Hematopoietic multipotent progenitor cell treated with erythropoietin and hydrocortisone succinate and interleukin-3 and kit ligand, for 8 days (in vitro differentiated cells): ENCODE measurements around the gene ASCC3.

ENCODE experiments used
- DNase-seq: peaks from one replicate; pipeline ENCODE4 v3.0.0-alpha.2; 2015

The ASCC3 gene

DNA sequence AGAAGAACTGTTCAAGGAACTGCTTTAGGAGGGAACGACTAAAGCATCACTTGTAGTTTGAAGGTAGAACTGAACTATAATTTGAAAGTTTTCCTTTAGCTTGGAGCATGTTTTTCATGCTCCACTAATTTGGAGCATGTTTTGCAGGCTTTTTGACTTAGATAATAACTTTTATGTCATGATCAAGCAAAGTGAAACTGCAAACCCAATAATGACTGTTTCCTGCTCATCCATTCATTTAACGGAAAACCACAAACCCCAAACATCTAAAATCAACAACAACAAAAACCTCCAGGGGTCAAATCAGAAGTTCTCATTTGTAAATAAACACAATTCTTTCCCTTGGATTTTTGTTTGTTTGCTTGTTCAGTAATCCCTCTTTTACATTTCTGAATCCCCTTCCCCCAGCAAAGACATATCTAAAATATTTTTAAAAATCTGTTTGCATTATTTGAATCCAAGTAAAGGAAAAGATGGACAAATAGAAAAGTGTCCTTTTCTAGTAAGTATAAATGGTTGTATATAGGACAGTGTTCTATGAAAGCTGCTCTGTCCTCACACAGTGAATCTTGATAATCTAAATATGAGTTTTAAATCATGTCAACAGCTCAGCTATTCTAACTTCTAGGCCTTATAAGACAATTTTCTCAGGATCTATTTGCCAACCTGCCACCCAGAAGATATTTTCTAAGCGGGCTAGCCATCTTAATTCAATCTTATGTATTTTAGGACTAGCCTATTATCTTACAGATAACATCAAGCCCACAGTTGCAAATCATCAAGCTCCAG is 419.0 kb downstream of the ASCC3 start:
- no peak for DNase-seq

DNA sequence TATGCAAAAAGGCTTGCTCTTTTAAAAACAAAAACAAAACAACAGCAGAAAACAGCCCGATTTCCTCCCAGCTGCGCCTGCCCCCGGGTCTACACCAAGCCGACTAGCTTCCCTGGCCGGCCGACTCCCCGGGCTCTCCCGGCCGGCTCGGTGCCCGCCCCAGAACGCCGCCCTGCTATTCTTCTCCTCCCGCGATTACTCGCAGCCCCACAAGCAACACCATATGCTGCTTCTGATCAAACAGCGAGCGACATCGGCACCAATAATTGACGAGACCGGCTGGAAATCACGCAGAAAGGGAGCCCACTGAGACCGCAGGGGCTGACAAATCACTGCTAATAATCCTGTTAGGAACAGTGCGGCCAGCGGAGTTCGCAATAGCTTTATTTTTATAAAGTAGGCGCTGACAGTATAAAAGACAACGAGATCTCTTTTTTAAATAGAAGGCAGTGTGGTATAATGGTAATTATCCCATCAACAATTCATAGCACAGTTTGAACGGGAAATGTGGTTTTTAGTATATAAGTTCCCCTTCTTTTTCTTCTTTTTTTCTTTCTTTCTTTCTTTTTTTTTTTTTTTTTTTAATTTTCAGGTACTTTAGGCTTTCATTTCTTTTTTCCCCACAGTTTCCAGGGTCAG is 419.7 kb downstream of the ASCC3 start:
- no peak for DNase-seq

DNA sequence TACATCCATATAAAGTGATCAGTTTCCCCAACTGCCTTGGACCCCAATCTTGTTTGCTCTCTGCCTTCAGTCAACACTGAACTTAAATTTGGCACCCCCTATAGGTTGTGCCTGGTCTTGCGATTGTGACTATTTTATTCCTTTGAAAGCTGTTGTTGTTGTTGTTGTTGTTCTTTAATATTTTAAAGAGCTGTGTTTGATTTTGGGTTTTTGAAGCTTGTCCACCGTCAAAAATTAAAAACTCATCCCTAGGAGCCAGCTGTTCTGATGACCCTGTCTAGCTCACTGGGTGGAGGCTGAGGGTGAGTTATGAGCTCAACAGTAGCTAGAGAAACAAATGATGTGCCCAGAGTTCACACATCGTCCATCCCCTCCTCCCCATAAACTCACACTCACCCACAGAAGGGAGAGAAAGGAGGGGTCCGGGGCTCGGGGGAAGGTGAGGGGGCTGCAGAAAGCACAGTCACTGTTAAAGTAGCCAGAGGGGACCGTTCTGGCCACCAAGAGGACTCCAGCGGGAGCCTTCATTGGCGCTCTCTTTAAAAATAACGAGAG is 420.4 kb downstream of the ASCC3 start:
- DNase-seq: no peak

DNA sequence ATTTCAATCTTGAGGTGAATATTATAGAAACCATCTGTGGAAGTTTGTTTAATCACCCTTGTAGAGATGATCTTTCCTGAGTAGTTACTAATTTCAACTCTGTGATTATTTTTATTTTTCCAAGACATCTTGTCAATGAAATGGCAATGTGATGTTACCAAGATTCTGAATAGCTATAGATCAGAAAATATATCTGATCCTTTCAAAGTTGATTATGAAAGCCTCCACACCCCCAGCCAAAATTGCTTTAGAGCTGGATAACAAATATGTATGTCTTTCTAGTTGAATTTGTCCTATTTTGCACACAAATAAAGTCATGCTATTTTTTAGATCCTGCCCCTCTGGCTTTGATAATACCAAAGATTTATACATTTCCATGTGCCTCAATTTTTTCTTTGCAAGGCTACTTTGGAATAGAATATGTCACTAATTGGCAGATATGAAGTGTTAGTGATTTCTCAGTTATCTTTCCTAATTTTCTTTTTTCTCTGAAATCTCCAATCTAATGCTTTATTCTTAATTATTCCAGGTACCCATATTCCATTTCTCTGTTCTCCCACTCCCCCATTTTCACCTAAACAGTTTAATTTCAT is 421.4 kb downstream of the ASCC3 start:
- no peak for DNase-seq

DNA sequence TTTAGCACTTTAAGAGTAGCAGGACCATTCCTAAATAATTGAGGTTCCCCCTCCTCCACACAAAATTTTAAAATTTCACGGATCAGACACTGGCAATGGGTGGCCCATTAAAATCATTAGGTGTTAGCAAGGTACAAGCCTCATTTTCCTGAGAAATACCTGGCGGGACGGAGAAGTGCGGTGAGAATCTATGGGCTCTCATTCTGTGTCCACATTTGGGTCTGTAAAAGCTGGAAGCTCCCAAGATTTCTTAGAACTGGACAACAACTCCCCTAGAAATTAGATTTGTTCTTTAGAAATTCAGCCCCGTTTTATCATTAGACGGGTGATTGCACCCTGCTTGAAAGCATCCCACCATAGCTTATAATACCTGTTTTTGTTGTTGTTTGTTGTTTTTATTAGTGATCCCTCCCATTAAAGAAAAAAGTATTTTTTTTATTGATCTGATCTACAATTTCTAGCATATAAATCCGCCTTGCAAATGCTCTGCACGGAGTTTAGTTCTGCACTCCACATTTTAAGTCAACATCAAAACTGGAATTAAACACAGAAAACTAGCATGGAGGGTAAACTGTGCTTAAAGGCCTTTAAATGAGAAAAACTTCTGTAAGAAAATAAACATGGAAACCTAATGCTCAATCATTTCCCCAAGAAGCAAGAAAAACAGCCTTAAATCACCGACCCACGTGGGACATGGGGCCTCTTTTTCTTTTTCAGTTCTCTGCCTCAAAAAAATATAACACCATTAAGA is 422.1 kb downstream of the ASCC3 start:
- DNase-seq: no peak
